Body of pancreas (tissue), 4 donors: ENCODE measurements around the gene P2RX6.

Experiments
- CTCF ChIP-seq, 7 experiments: fragments of 450-650 bp in 4 of 7; fragments of 200-600 bp in 3 of 7; sonication (generic) in 3 of 7; IDR thresholded peaks; one replicate each; pipeline ENCODE4 v1.5.1; 2016 to 2019; ENCODE audit warnings: antibody characterized with exemption in 7 of 7
- POLR2A ChIP-seq, 3 donors: fragments of 450-650 bp; IDR thresholded peaks; one replicate each; pipeline ENCODE4 v1.6.1; 2016; ENCODE audit warnings: antibody characterized with exemption in 3 of 3, mild to moderate bottlenecking in 2 of 3

GRCh38 chr22:21020802-21021429 lies 6.0 kb downstream of the P2RX6 start:
- TF ChIP-seq CTCF (IDR thresholded peaks at IDR 0.05): peak in 2 of 7 experiments; percentile 7 to 9
- TF ChIP-seq POLR2A (IDR thresholded peaks at IDR 0.05): no peak
